Measurements from ENCODE around the gene FAM228A. TPM values are rescaled to one million over a fixed set of nuclear protein-coding genes. Genes with fewer than 3 reads are reported as not detected.

The FAM228A gene
- total RNA-seq, 1 experiment from 2014 or later: not detected

DNA sequence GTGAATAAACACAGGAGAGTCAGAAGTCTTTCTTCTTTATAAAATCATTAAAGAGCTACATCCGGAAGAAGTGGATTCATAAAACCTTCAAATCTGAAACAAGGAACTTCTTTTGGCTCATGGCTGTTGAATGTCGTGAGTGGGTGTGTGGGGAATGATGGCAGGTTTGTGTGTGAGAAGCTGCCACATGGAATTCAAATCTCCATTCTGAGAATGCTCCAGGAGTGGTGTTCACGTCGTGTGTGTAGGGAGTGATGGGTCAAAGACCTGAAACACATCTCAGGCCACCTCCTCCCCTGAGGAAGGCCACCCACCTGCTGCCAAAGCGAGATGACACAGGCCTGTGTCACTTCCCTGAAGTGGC is 28.9 kb downstream of the FAM228A start:
- no peak overlapping the region for H3K4me2 ChIP-seq (ENCODE audit: low read length)
- no TSS peak for BruUV-seq (replicated peaks)
- no peak overlapping the region for H3K4me3 ChIP-seq (ENCODE audit: low read length)
- no peak for TF ChIP-seq EZH2 (IDR thresholded peaks at IDR 0.05; ENCODE audit: low read length, unreplicated experiment)
- TF ChIP-seq EZH2phosphoT487 (IDR thresholded peaks at IDR 0.05; ENCODE audit: borderline replicate concordance, low read length): no peak
- no peak for TF ChIP-seq CTCF (conservative IDR thresholded peaks at IDR 0.05; ENCODE audit: low read depth, low read length)
- intact Hi-C loops (cut with micrococcal nuclease): no loop called here
- no peaks in the 10 kb centered on the region for H4K20me1 ChIP-seq (ENCODE audit: low read length)
- no peaks in the 10 kb centered on the region for H3K4me1 ChIP-seq (ENCODE audit: insufficient read depth, low read length)
- H3K9ac ChIP-seq (ENCODE audit: low read length): no peak overlapping the region
- ChIA-PET CTCF (no interaction called here), POLR2A (ENCODE audit: unreplicated experiment) (no interaction called here)
- H3K79me2 ChIP-seq (ENCODE audit: low read length): no peaks in the 10 kb centered on the region
- H3K9me3 ChIP-seq (ENCODE audit: low read length): no peaks in the 10 kb centered on the region
- no peaks in the 10 kb centered on the region for H3K27me3 ChIP-seq (ENCODE audit: low read length)
- no peak overlapping the region for H3K27ac ChIP-seq (ENCODE audit: low read length)
- H3F3A ChIP-seq (ENCODE audit: low read length, unreplicated experiment): no peaks in the 10 kb centered on the region
- DNase-seq (no peak), ATAC-seq (no peak)
- H3K36me3 ChIP-seq (ENCODE audit: low read depth, low read length): no peaks in the 10 kb centered on the region
- no peaks in the 10 kb centered on the region for H3K9me2 ChIP-seq (replicated peaks; ENCODE audit: low read length)
- H2AFZ ChIP-seq (ENCODE audit: low read length): no peak overlapping the region

GRCh38 chr2:24204505-24204904 is 29.7 kb downstream of the FAM228A start:
- Histone ChIP-seq H3K9me3 (ENCODE audit: low read length) (no peaks in the 10 kb centered on the region), H3K4me2 (ENCODE audit: low read length) (no peak overlapping the region), H2AFZ (ENCODE audit: low read length) (no peak overlapping the region), H3K36me3 (ENCODE audit: low read depth, low read length) (no peaks in the 10 kb centered on the region), H3K79me2 (ENCODE audit: low read length) (no peaks in the 10 kb centered on the region), H3K9me2 (replicated peaks; ENCODE audit: low read length) (no peaks in the 10 kb centered on the region), H3K4me1 (ENCODE audit: insufficient read depth, low read length) (no peaks in the 10 kb centered on the region), H3K4me3 (ENCODE audit: low read length) (no peak overlapping the region), H3K27ac (ENCODE audit: low read length) (no peak overlapping the region), H3F3A (ENCODE audit: low read length, unreplicated experiment) (no peaks in the 10 kb centered on the region), H4K20me1 (ENCODE audit: low read length) (no peaks in the 10 kb centered on the region), H3K27me3 (ENCODE audit: low read length) (no peaks in the 10 kb centered on the region), H3K9ac (ENCODE audit: low read length) (no peak overlapping the region)
- CTCF ChIA-PET: no interaction called here
- TF ChIP-seq EZH2phosphoT487 (IDR thresholded peaks at IDR 0.05; ENCODE audit: borderline replicate concordance, low read length): no peak
- no peak for TF ChIP-seq EZH2 (IDR thresholded peaks at IDR 0.05; ENCODE audit: low read length, unreplicated experiment)
- no peak for TF ChIP-seq CTCF (conservative IDR thresholded peaks at IDR 0.05; ENCODE audit: low read depth, low read length)
- POLR2A ChIA-PET (ENCODE audit: unreplicated experiment): no interaction called here
- ATAC-seq: no peak
- no TSS peak for BruUV-seq (replicated peaks)
- no peak for DNase-seq
- intact Hi-C loops (cut with micrococcal nuclease): no loop called here

- intact Hi-C loops (cut with micrococcal nuclease): no loop called here
Observed at GRCh38 chr2:24205131-24205530, 30.3 kb downstream of the FAM228A start.

More at GRCh38 chr2:24205131-24205530, 30.3 kb downstream of the FAM228A start:
- Histone ChIP-seq H3K9me3 (ENCODE audit: low read length) (no peaks in the 10 kb centered on the region), H3K4me3 (ENCODE audit: low read length) (no peak overlapping the region), H3K27me3 (ENCODE audit: low read length) (no peaks in the 10 kb centered on the region), H3K9ac (ENCODE audit: low read length) (no peak overlapping the region), H2AFZ (ENCODE audit: low read length) (no peak overlapping the region), H4K20me1 (ENCODE audit: low read length) (no peaks in the 10 kb centered on the region), H3K27ac (ENCODE audit: low read length) (no peak overlapping the region), H3K4me1 (ENCODE audit: insufficient read depth, low read length) (no peaks in the 10 kb centered on the region), H3F3A (ENCODE audit: low read length, unreplicated experiment) (no peaks in the 10 kb centered on the region), H3K9me2 (replicated peaks; ENCODE audit: low read length) (no peaks in the 10 kb centered on the region), H3K79me2 (ENCODE audit: low read length) (no peaks in the 10 kb centered on the region), H3K36me3 (ENCODE audit: low read depth, low read length) (no peaks in the 10 kb centered on the region), H3K4me2 (ENCODE audit: low read length) (no peak overlapping the region)
- ChIA-PET CTCF (no interaction called here), POLR2A (ENCODE audit: unreplicated experiment) (no interaction called here)
- no peak for DNase-seq
- BruUV-seq (replicated peaks): no TSS peak
- TF ChIP-seq EZH2 (IDR thresholded peaks at IDR 0.05; ENCODE audit: low read length, unreplicated experiment) (no peak), CTCF (conservative IDR thresholded peaks at IDR 0.05; ENCODE audit: low read depth, low read length) (no peak), EZH2phosphoT487 (IDR thresholded peaks at IDR 0.05; ENCODE audit: borderline replicate concordance, low read length) (no peak)
- no peak for ATAC-seq
